GM23248 (cell line): ENCODE results near the gene SKP2.

Experiments
- EZH2 ChIP-seq: fragments of 200-600 bp; sonication (generic); IDR thresholded peaks from 2 replicates; pipeline ENCODE4 v1.6.1; 2018; ENCODE audit warnings: antibody characterized with exemption, mild to moderate bottlenecking; ENCODE audit not compliant: insufficient read depth, poor library complexity, severe bottlenecking
- EZH2phosphoT487 ChIP-seq: fragments of 200-600 bp; sonication (generic); IDR thresholded peaks from 2 replicates; pipeline ENCODE4 v1.6.1; 2018; ENCODE audit warnings: antibody characterized with exemption, moderate library complexity, mild to moderate bottlenecking, low read depth; ENCODE audit not compliant: insufficient read depth

GRCh38 chr5:36111238-36111637, 40.7 kb upstream of the SKP2 start:
- TF ChIP-seq EZH2 (no peak), EZH2phosphoT487 (no peak)
